HG03280 (cell line): Measurements from ENCODE around the gene SNAP91.
"Not testable (repeated sequence)": the region's sequence is repeated elsewhere in the genome, so short reads cannot be mapped to it uniquely, and the experiment has no call there.

Experiments
- ATAC-seq: cut with Tn5 transposase; IDR thresholded peaks from one replicate; pipeline ENCODE4 v1.9.1; 2021; ENCODE audit warnings: mild to moderate bottlenecking, moderate library complexity; ENCODE audit not compliant: unreplicated experiment

SNAP91 gene, protein sequence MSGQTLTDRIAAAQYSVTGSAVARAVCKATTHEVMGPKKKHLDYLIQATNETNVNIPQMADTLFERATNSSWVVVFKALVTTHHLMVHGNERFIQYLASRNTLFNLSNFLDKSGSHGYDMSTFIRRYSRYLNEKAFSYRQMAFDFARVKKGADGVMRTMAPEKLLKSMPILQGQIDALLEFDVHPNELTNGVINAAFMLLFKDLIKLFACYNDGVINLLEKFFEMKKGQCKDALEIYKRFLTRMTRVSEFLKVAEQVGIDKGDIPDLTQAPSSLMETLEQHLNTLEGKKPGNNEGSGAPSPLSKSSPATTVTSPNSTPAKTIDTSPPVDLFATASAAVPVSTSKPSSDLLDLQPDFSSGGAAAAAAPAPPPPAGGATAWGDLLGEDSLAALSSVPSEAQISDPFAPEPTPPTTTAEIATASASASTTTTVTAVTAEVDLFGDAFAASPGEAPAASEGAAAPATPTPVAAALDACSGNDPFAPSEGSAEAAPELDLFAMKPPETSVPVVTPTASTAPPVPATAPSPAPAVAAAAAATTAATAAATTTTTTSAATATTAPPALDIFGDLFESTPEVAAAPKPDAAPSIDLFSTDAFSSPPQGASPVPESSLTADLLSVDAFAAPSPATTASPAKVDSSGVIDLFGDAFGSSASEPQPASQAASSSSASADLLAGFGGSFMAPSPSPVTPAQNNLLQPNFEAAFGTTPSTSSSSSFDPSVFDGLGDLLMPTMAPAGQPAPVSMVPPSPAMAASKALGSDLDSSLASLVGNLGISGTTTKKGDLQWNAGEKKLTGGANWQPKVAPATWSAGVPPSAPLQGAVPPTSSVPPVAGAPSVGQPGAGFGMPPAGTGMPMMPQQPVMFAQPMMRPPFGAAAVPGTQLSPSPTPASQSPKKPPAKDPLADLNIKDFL

DNA sequence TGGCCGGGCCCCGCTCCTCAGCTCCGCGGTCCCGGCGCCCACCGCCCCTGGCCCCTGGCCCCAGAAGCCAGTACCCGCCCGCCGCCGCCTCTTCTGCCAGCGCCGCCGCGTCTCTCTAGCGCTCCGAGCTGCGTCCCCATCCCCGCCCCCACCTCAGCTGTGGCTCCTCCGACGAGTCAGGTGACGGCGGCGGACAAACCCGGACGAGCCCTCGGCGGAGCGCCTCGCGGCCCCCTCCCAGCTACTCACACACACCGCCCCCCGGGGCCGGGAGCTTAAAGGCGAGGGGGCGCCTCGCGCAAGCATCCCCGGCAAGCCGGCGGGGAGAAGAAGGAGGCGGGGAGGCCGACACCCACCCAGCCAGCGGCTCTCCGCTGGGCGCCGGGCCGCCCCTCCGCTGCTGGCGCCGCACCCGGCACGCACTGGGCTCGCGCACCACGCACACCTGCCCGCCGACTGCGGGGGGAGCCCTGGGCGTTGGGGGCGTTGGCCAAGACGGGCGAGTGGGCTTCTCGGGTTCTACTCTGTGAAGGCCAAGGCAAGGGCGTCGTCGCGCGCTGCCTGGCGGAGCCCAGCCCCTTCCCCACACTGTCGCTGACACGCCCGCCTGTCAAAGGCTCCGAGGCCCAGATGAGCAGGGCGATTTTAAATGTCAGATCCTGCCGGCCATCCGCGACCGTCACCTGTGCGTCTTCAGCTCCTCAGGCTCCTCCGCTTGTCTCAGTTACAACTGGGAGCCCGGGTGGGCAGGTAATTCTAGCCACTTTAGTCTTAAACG, at the start of gene SNAP91:
Gene SNAP91, minus strand, starts transcription at position 132 of the 778 bp plus-strand sequence. CDS start 1,174 bp downstream, outside the sequence.
- ATAC-seq: no peak

DNA sequence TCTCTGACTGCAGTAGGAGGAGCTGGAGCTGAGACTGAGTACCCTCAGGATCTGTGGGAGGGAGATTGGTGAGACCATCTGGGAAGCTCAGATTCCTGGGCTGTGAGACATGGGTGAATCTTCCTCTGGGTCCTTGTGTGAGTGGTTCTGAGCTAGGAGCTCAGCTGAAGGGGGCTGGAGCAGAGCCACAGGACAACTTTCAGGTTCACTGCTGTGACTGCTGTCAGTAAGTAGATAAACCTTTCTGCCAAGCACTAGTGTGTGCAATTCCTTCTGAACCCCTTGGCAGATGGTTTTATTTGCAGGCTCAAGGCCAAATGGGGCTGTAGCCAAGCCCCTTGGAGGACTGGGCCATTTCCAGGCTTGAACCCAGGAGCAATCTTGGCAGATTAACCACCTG, 49.6 kb upstream of the SNAP91 start:
- ATAC-seq: no peak

DNA sequence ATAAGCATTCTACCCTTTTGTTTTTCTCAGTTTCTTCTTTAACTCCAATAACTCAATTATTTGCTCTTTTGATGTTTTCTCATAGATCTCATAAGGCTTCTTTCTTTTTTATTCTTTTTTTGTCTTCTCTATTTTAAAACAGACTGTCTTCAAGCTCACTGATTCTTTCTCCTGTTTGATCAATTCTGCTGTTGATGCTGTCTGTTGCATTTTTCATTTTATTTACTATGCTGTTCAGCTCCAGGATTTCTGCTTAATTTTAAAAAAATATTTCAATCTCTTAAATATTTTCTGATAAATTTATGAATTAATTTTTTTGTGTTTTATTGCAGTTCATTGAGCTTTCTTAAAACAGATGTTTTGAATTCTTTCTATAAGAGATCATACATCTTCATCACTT, 48.1 kb upstream of the SNAP91 start:
- ATAC-seq: no peak

DNA sequence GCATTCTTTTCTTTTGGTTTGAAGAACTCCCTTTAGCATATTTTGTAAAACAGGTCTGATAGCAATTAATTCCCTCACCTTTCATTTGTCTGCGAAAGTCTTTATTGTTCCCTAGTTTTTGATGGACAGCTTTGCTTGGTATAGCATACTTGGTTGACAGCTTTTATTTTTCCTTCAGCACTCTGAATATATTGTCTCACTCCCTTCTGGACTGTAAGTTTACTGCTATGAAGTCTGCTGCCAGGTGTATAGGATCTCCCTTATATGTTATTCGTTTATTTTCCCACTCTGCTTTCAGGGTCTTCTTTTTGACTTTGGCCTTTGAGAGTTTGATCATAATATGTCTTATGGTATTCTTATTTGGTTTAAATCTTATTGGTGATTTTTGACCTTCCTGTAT, 47.7 kb upstream of the SNAP91 start:
- ATAC-seq: no peak

DNA sequence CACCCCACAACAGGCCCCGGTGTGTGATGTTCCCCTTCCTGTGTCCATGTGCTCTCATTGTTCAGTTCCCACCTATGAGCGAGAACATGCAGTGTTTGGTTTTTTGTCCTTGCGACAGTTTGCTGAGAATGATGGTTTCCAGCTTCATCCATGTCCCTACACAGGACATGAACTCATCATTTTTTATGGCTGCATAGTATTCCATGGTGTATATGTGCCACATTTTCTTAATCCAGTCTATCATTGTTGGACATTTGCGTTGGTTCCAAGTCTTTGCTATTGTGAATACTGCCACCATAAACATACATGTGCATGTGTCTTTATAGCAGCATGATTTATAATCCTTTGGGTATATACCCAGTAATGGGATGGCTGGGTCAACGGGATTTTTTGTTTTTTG, 43.5 kb upstream of the SNAP91 start:
- not testable (repeated sequence) for ATAC-seq

DNA sequence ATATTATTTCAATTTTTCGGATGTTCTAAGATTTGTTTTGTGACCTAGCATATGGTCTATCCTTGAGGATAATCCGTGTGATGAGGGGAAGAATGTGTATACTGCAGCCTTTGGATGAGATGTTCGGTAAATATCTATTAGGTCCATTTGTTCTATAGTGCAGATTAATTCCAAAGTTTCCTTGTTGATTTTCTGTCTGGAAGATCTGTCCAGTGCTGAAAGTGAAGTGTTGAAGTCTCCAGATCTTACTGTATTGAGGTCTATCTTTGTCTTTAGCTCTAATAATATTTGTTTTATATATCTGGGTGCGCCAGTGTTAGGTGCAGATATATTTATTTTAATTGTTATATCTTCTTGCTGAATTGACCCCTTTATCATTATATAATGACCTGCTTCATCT, 32.2 kb upstream of the SNAP91 start:
- no peak for ATAC-seq

DNA sequence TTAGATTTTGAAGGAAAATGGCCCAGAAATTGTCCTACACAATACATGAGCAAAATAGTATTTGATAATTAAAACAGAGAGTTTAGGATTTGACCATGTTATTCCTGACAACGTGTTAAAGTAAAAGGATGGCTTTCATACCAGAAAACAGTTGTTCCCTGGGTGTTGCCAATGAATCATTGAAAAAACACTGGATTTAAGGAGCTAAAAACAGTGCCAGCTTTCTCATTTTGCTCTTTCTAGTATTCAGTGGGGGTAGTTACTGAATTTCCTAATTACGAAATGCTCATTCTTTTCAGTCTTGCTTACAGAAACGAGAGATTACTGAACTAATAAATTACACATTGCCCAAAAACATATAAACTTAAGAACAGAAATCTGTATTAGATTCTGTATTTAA, 26.6 kb upstream of the SNAP91 start:
- no peak for ATAC-seq

DNA sequence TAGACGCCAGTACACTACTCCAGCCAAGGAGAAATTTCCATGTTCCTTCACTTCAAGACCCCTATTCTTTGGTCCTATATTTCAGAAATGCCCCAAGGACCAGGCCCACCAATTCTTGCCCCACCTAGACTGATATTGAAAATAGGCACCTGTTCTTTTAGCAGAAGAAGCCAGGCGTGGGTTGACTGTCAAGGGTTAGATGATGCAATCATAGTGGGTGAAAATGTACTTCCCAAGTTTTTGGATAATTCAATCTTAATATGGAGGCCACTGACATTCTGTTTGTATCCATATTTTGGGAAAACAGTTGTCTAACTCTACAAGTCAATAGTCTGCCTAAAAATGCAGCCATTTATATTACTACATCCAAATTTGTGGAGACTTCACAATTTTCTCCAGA, 21.0 kb upstream of the SNAP91 start:
- no peak for ATAC-seq

DNA sequence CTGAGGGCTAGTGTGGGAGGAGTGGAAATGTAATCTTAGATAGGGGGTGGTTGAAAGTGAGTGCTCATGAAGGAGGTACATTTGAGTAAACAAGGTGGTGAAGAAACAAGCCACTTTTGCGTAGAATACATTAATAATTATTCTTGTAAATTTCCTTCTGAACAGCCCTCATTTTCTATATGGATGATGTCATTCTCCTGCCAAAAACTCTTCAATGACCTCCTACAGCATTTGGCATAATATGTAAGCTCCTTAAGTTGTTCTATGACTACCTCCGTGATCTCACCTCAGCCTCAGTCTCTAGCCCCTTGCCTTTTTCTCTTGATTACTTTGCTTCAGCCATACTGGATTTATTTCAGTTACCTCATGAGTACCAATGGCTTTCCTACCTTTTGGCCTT, 14.0 kb upstream of the SNAP91 start:
- ATAC-seq: no peak

DNA sequence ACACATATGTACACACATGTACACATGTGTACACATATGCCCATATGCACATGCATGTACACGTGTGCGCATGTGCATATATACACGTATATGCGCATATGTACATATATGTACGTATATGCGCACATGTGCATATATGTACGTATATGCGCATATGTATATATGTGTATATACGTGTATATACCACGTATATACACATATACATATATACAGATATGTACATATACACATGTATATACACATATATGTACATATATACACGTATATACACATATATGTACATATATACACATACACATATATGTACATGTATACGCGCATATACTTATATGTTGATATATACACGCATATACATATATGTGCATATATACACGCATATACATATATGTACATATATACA, 8.9 kb upstream of the SNAP91 start:
- ATAC-seq: no peak

DNA sequence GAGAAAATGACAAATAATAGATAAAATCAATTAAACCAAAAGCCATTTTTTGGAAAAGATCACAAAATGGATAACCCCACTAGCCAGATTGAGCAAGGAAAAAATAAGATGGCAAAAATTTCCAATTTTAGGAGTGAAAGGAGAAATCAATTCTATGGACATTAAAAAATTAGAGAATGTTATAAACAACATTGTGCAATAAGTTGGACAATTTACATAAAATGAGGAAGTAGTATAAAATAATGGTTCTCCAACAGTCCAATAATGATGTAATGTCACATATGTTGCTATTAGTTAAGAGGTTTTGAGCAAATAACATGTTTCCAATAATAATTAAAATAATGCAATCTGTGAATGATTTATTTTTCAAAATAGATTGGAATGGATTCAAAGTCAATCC, 3.1 kb upstream of the SNAP91 start:
- ATAC-seq: no peak

DNA sequence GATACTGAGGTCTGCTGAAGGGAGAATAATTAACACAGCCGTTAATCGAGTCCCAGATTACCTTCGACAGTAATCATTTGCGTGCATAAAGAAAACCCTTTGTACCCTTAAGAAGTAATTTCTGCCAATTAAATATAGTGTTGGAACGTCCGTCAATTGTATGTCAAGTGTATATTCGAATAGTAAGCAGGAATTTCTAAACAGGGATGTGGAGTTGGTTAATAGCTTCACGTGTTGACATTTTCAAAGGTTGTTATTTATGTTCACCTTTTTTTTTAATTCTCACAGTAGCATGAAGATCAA, 798 bp upstream of the SNAP91 start:
- ATAC-seq: no peak

DNA sequence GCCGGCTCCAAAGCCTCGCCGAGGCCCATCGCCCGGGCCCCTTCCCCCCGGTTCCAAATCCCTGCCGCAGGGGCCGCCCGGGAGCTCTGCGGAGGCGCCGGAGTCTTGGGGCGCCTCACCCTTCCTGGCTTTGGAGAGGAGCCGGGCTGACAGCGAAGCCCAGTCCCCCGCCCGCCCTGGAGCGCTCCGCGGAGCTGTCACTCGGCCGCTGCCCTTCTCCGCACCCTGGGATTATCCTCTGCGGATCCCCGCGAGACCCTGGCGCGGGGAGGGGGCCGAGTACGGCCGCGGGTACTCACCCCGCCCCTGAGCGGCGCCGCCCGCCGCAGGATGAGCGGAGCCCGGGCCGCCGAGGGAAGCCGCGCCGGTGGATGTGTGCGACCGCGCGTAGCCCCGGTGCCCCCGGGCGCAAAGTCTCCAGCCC, 343 bp downstream of the SNAP91 start:
- no peak for ATAC-seq

DNA sequence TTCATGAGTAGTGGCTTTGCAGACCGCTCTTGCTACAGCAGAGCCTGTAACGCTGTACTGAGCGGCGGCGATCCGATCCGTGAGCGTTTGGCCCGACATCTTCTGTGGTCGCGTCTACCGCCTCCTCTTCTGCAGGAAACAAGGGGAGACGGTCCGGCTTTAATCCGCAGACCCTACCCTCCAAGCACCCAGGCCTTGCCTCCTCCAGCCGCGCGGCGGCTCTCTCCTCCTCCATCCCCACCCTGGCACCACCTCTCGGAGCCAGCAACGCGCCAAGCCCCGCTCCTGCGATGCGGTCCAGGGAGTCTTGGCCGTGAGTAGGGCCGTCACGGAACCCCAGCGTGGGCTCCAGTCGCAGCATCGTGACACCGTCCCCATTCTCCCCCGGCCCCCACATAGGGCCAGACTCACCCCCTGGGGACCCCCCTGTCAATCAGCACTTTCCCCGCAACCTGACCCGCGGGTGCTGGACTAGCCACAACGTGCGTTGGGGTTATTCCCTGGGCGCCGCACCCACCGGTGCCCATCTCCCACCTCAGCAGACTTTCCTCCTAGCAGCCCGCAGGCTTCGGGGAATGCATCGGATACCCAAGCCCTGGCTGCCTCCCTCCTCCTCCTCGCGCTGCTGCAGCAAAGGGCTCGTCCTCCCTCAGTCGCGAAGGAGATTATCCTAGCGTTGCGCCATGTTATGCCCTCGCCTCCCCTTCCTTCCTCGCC, 914 bp downstream of the SNAP91 start:
- ATAC-seq: no peak

DNA sequence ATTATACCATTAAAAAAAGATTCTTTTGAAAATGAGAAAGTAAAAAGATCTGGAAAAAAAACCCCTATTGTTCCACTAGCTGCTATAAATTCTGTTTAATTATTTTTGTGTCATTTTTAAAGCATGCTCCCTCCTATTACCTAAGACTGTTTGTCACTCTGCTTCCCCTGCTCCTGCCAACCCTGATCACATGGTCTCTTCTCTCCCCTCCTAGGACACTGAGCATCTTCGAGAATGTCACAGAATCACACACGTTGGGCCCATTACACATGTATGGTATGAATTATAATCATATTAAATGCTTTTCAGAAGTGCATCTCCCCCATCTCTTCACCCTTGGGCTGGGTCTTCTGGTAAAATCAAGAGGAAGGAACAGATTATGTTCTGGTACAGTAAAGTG, 6.2 kb downstream of the SNAP91 start:
- no peak for ATAC-seq

DNA sequence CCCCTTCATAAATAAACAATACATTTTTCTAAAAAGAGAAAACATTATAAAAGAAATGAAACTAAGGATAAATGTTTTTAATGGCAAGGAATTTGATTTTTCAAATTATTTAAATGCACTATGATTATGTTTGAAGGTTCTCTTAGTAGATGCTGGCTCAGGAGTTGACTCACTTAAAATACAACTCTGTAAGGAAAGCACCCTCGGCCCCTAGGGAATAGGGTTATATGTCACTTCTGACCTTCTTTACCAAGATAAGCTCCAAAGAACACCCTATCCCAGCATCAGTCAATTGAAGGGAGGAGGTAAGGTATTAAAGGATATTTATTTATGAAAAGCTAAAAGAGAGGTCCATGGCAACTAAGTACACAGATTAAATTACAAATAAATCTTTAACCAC, 6.8 kb downstream of the SNAP91 start:
- ATAC-seq: no peak

DNA sequence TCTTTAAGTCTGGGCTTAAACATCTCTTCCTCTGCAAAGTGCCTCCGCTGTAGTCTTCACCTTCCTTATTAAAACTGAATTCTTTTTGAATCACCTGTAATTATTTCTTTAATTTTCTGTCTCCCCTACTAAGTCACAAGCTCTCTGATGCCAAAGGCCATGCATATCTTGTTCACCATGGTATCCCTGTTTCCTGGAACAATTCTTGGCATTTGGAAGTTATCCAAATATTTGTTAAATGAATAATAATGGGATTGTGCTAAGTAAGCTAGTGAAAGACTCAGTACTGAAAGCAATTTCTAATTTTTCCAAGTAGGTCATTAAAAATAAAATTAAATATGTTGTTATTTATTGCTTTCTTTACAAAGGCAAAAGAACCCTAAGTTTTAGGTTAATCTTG, 12.2 kb downstream of the SNAP91 start:
- no peak for ATAC-seq

DNA sequence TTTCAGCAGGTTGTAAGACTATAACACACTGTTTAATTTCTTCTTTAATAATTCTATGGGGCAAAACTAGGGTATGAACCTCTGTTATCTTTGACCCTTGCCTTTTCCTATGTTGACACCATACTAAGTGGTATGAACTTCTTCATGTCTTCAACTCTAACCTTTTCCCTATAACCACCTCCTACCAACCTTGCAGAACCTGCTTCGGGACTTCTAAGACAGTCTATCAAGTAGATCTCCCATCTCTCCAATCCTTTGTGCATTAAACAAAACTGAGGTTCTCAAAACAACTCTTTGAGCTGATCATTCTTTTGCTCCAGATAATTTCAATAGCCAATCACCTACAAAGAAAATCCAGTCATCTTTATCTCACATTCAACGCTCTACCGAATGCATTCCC, 23.4 kb downstream of the SNAP91 start:
- ATAC-seq: no peak

DNA sequence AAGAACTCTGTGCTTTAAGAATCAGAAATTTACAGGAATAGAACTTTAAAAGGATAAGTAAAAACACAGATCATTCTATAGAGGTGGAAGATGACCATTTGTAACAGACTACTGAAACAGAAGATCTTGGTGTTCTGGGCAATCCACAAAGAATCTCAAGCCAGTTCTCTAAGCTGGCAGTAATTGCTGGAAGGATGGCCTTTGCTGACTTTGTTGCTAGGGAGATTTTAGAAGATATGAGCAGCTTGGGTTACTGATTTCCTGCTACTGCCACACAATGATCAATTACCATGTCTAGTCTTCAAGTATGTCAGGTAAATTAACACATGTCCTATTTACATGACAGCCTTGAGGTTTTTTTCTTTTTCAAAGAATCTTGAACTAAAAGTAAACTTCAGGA, 31.1 kb downstream of the SNAP91 start:
- no peak for ATAC-seq

DNA sequence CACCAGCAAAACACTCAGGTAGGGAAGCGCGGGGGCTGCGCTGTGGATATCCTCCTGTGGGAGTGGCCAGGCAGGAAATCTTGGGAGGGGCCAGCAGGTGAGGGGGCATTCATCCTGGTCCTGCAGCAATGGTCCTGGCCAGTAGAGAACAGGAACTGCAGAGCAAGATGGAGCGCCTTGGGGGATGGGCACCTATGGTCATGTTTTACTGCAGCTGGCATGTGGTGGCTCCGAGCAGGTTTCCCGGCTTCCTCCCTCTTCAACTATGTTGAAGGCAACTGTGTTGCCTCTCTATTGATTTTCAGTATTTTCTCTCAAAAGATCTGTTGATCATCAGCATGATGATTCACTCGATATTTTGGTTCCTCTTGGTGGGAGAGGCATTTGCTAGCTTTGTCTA, 70.9 kb downstream of the SNAP91 start:
- no peak for ATAC-seq

DNA sequence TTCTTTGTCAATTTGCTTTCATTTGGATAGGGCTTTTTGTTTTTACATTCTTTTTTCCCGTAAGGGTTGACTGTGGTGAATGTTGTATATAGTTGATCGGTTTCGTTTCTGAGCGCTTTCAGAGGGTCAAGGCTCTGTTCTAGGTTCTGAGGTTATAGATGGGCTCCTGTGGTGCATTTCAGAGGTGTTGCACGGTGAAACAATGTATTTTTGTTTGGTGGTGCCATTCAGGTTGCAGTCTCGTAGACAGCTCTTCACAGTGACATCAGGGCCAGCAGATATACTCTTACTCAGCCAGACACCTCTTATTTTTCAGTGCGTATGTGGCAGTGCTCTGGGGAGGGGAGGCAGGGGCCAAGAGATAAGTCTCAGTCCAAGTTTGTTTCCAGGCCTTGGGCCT, 72.1 kb downstream of the SNAP91 start:
- ATAC-seq: no peak
